Astrocyte (in vitro differentiated cells and primary cell): ENCODE results near the gene MAP6D1. TPM values are rescaled to one million over a fixed set of nuclear protein-coding genes. Genes with fewer than 3 reads are reported as not detected.
A peak's percentile ranks its signal among the peaks of the same experiment; 100 is the strongest.

Source experiments
- DNase-seq: peaks from one replicate; pipeline ENCODE4 v3.0.0-alpha.2; 2010; ENCODE audit warnings: low read depth
- FAIRE-seq: peaks from 2 replicates; lab custom pipeline; 2011; peaks lifted over from hg19 to GRCh38; lab: Jason Lieb, UNC
- H2AFZ ChIP-seq: 2 replicates; pipeline ENCODE4 v1.6.0; 2012; ENCODE audit warnings: low read depth, low read length, inconsistent platforms
- H3K27ac ChIP-seq: 2 replicates; pipeline ENCODE4 v1.5.1; 2011; ENCODE audit warnings: low read depth, low read length, inconsistent platforms
- H3K27me3 ChIP-seq: 2 replicates; pipeline ENCODE4 v1.6.0; 2011; ENCODE audit warnings: low read length, inconsistent platforms; ENCODE audit not compliant: insufficient read depth
- H3K36me3 ChIP-seq: 2 replicates; pipeline ENCODE4 v1.5.1; 2011; ENCODE audit warnings: low read length, inconsistent platforms; ENCODE audit not compliant: insufficient read depth
- H3K4me1 ChIP-seq: 2 replicates; pipeline ENCODE4 v1.5.1; 2011; ENCODE audit warnings: low read length, inconsistent platforms; ENCODE audit not compliant: insufficient read depth
- H3K4me2 ChIP-seq: 2 replicates; pipeline ENCODE4 v1.6.0; 2012; ENCODE audit warnings: low read length, inconsistent platforms
- H3K4me3 ChIP-seq: 2 replicates; pipeline ENCODE4 v1.5.1; 2011; ENCODE audit warnings: low read depth, mild to moderate bottlenecking, low read length, inconsistent platforms; ENCODE audit not compliant: insufficient read depth
- H3K79me2 ChIP-seq: 2 replicates; pipeline ENCODE4 v1.6.0; 2012; ENCODE audit warnings: mild to moderate bottlenecking, low read length, inconsistent platforms; ENCODE audit not compliant: insufficient read depth
- H3K9ac ChIP-seq: 2 replicates; pipeline ENCODE4 v1.6.0; 2012; ENCODE audit warnings: mild to moderate bottlenecking, low read length, inconsistent platforms
- H3K9me3 ChIP-seq: 2 replicates; pipeline ENCODE4 v1.5.1; 2012; ENCODE audit warnings: low read depth, mild to moderate bottlenecking, low read length, inconsistent platforms; ENCODE audit not compliant: insufficient read depth
- H4K20me1 ChIP-seq: 2 replicates; pipeline ENCODE4 v1.6.0; 2012; ENCODE audit warnings: low read length, inconsistent platforms; ENCODE audit not compliant: insufficient read depth
- H3K27ac Mint-ChIP-seq: one replicate; pipeline ENCODE4 v1.8.0; 2021; ENCODE audit warnings: mild to moderate bottlenecking, mixed read lengths; ENCODE audit not compliant: unreplicated experiment
- H3K27me3 Mint-ChIP-seq: one replicate; pipeline ENCODE4 v1.8.0; 2021; ENCODE audit warnings: low read depth, mixed read lengths; ENCODE audit not compliant: unreplicated experiment
- H3K36me3 Mint-ChIP-seq: one replicate; pipeline ENCODE4 v1.8.0; 2021; ENCODE audit warnings: low read depth, mixed read lengths; ENCODE audit not compliant: unreplicated experiment
- H3K4me1 Mint-ChIP-seq: one replicate; pipeline ENCODE4 v1.8.0; 2021; ENCODE audit warnings: low read depth, mixed read lengths; ENCODE audit not compliant: unreplicated experiment
- H3K4me3 Mint-ChIP-seq: one replicate; pipeline ENCODE4 v1.8.0; 2021; ENCODE audit warnings: mild to moderate bottlenecking, moderate library complexity, mixed read lengths; ENCODE audit not compliant: unreplicated experiment
- H3K9me3 Mint-ChIP-seq: one replicate; pipeline ENCODE4 v1.8.0; 2021; ENCODE audit warnings: mild to moderate bottlenecking, mixed read lengths; ENCODE audit not compliant: unreplicated experiment
- CTCF ChIP-seq: IDR thresholded peaks from 2 replicates; pipeline ENCODE4 v1.5.1; 2011; ENCODE audit warnings: low read depth, mild to moderate bottlenecking, inconsistent platforms, low read length, moderate library complexity; ENCODE audit not compliant: insufficient read depth
- EZH2 ChIP-seq: IDR thresholded peaks from 2 replicates; pipeline ENCODE4 v1.6.1; 2012; ENCODE audit warnings: mild to moderate bottlenecking, low read length, inconsistent platforms; ENCODE audit not compliant: insufficient read depth
- total RNA-seq: library from RNA; stranded (reverse); gene quantifications from 2 replicates; pipeline ENCODE4 v1.2.1, GENCODE V29; 2021

MAP6D1 gene
- total RNA-seq, 1 donor from 2014 or later, result 4.6 TPM

- FAIRE-seq (no peak), DNase-seq (no peak)
- Histone ChIP-seq H3K27ac (no peak overlapping the region), H3K27me3 (no peaks in the 10 kb centered on the region), H3K9ac (no peak overlapping the region), H3K4me2 (no peak overlapping the region), H3K9me3 (no peaks in the 10 kb centered on the region), H2AFZ (no peak overlapping the region), H4K20me1 (peaks cover 3% of the 10 kb centered on the region), H3K4me3 (no peak overlapping the region), H3K36me3 (peaks cover 56% of the 10 kb centered on the region), H3K4me1 (no peaks in the 10 kb centered on the region), H3K79me2 (no peaks in the 10 kb centered on the region)
- Mint-ChIP-seq H3K27me3 (no peaks in the 10 kb centered on the region), H3K4me3 (no peak overlapping the region), H3K4me1 (no peaks in the 10 kb centered on the region), H3K9me3 (no peaks in the 10 kb centered on the region), H3K36me3 (peaks cover 26% of the 10 kb centered on the region), H3K27ac (peak overlapping the region; percentile 48)
- TF ChIP-seq CTCF, result no peak
- no peak for TF ChIP-seq EZH2
Measured at GRCh38 chr3:183799461-183799860, 25.9 kb downstream of the MAP6D1 start.

GRCh38 chr3:183797996-183798395 is 27.4 kb downstream of the MAP6D1 start:
- no peak for DNase-seq
- H3K27me3 Mint-ChIP-seq, result no peaks in the 10 kb centered on the region
- Histone ChIP-seq H4K20me1 (peaks cover 5% of the 10 kb centered on the region), H3K27ac (no peak overlapping the region), H3K9me3 (no peaks in the 10 kb centered on the region), H3K36me3 (peaks cover 45% of the 10 kb centered on the region), H3K79me2 (no peaks in the 10 kb centered on the region), H3K4me1 (no peaks in the 10 kb centered on the region), H2AFZ (no peak overlapping the region), H3K27me3 (no peaks in the 10 kb centered on the region), H3K9ac (no peak overlapping the region), H3K4me3 (no peak overlapping the region), H3K4me2 (no peak overlapping the region)
- peaks cover 19% of the 10 kb centered on the region for H3K36me3 Mint-ChIP-seq
- no peak for TF ChIP-seq CTCF
- no peak for TF ChIP-seq EZH2
- no peak overlapping the region for H3K27ac Mint-ChIP-seq
- no peaks in the 10 kb centered on the region for H3K9me3 Mint-ChIP-seq
- no peak overlapping the region for H3K4me3 Mint-ChIP-seq
- H3K4me1 Mint-ChIP-seq, result no peaks in the 10 kb centered on the region
- no peak for FAIRE-seq

- Mint-ChIP-seq H3K36me3 (peaks cover 16% of the 10 kb centered on the region), H3K4me3 (no peak overlapping the region), H3K4me1 (no peaks in the 10 kb centered on the region), H3K27me3 (no peaks in the 10 kb centered on the region), H3K9me3 (no peaks in the 10 kb centered on the region), H3K27ac (no peak overlapping the region)
- Histone ChIP-seq H3K79me2 (no peaks in the 10 kb centered on the region), H2AFZ (no peak overlapping the region), H3K4me3 (no peak overlapping the region), H4K20me1 (peaks cover 5% of the 10 kb centered on the region), H3K27me3 (no peaks in the 10 kb centered on the region), H3K4me2 (no peak overlapping the region), H3K4me1 (no peaks in the 10 kb centered on the region), H3K27ac (no peak overlapping the region), H3K9me3 (no peaks in the 10 kb centered on the region), H3K36me3 (peaks cover 38% of the 10 kb centered on the region), H3K9ac (no peak overlapping the region)
- FAIRE-seq, result no peak
- no peak for DNase-seq
- no peak for TF ChIP-seq EZH2
- no peak for TF ChIP-seq CTCF
Measured at GRCh38 chr3:183796372-183796771, 29.0 kb downstream of the MAP6D1 start.
